Right atrium auricular region (tissue), 2 donors: ENCODE results near the gene GSTT4. TPM values are rescaled to one million over a fixed set of nuclear protein-coding genes. Genes with fewer than 3 reads are reported as not detected.
"Not testable (repeated sequence)": the region's sequence is repeated elsewhere in the genome, so short reads cannot be mapped to it uniquely, and the experiment has no call there.

ENCODE experiments used
- DNase-seq: peaks from one replicate; pipeline ENCODE4 v3.0.0-alpha.2; 2019; ENCODE audit warnings: low spot score
- H3K27ac ChIP-seq, 2 donors: fragments of 200-600 bp; sonication (generic); 1 replicate in 1 of 2; 2 replicates in 1 of 2; pipeline ENCODE4 v1.5.1; 2016 to 2019
- H3K27me3 ChIP-seq, 2 donors: fragments of 200-600 bp; sonication (generic); one replicate each; pipeline versions ENCODE4 v1.5.1 to v1.6.0; 2017 to 2019
- H3K36me3 ChIP-seq: fragments of 200-600 bp; sonication (generic); one replicate; pipeline ENCODE4 v1.5.1; 2016
- H3K4me1 ChIP-seq, 2 donors: fragments of 200-600 bp; sonication (generic); one replicate each; pipeline versions ENCODE4 v1.5.1 to v1.6.0; 2017 to 2019
- H3K4me3 ChIP-seq, 2 donors: fragments of 200-600 bp; sonication (generic); 1 replicate in 1 of 2; 2 replicates in 1 of 2; pipeline ENCODE4 v1.5.1; 2017 to 2019; ENCODE audit warnings: mild to moderate bottlenecking in 1 of 2, moderate library complexity in 1 of 2
- H3K9me3 ChIP-seq, 2 donors: fragments of 200-600 bp; sonication (generic); one replicate each; pipeline ENCODE4 v1.5.1; 2019
- total RNA-seq, 2 donors: library from RNA; depleted of rRNA; stranded (reverse); fragments of >200 nt; gene quantifications; one replicate each; pipeline ENCODE4 v1.1.0, GENCODE V29; 2016
- TF ChIP-seq, protein P1 (sequence below), 2 donors: fragments of 200-600 bp; sonication (generic); IDR thresholded peaks; one replicate each; pipeline ENCODE4 v1.5.1; 2019; ENCODE audit warnings: antibody characterized with exemption in 2 of 2

Gene GSTT4
- total RNA-seq, 2 donors from 2014 or later = not detected

DNA sequence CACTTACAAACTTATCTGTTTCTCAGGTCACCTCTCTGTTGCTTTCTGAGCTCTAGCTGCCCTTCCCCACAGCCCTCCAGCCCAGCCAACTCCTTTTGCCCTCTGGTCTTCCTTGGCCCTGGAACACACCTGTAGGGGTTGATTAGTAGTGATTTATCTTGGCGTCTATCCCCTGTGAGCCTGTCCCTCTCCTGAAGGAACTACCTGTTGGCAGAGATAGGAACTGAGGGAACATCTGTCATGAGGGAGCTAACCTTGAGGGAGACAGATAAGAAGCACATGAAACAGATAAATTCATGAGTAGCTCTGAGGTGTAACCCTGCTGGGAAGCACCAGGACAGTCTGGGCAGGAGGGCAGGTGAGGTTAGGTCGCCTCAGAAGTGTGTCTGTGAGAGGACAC lies 44.7 kb upstream of the GSTT4 start:
- no peaks in the 10 kb centered on the region for H3K27me3 ChIP-seq
- H3K4me1 ChIP-seq = peaks cover 0 to 13% of the 10 kb centered on the region in 2 donors
- no peak overlapping the region for H3K27ac ChIP-seq
- no peak overlapping the region for H3K4me3 ChIP-seq
- DNase-seq = no peak
- TF ChIP-seq, protein P1, sequence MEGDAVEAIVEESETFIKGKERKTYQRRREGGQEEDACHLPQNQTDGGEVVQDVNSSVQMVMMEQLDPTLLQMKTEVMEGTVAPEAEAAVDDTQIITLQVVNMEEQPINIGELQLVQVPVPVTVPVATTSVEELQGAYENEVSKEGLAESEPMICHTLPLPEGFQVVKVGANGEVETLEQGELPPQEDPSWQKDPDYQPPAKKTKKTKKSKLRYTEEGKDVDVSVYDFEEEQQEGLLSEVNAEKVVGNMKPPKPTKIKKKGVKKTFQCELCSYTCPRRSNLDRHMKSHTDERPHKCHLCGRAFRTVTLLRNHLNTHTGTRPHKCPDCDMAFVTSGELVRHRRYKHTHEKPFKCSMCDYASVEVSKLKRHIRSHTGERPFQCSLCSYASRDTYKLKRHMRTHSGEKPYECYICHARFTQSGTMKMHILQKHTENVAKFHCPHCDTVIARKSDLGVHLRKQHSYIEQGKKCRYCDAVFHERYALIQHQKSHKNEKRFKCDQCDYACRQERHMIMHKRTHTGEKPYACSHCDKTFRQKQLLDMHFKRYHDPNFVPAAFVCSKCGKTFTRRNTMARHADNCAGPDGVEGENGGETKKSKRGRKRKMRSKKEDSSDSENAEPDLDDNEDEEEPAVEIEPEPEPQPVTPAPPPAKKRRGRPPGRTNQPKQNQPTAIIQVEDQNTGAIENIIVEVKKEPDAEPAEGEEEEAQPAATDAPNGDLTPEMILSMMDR (IDR thresholded peaks at IDR 0.05) = no peak
- H3K36me3 ChIP-seq = peaks cover 53% of the 10 kb centered on the region
- H3K9me3 ChIP-seq = no peaks in the 10 kb centered on the region

DNA sequence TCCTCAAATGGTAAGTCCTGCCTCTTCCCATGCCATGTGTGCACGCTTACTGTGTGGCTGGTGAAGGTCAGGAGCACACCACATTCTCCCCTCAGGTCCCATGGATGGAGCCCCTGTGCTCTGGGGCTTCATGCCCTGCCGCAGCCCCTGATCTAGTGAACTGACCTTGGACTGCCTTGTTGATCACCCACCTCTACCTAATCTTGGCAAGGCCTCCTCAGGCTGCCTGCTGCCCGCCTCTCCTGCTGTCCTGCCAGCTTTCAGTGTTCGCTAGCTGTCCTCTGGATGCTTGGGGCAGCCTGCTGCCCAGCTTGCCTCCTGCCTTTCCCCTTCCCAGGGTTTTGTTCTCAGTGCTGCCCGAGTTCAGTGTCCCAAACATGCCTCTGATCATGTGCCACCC lies 44.0 kb upstream of the GSTT4 start:
- no peak overlapping the region for H3K27ac ChIP-seq

DNA sequence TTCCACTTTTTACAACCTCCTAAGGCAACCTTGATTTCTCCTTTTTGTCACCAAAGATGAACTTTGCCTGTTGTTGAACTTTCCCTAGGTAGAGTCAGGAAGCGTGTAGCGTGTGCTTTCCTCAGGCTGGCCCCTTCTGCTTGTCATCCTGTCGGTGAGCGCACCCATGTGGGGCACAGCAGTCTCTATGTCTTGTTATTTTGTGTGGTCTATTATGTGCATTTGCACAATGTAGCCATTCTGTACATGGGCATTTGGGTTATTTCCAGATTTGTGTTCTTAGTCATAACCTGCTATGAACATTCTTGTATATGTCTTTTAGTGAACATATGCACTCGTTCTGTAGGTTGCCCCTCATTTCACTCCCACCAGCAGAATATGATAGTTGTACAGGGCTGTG lies 40.8 kb upstream of the GSTT4 start:
- TF ChIP-seq, protein P1 (IDR thresholded peaks at IDR 0.05) = no peak
- Histone ChIP-seq H3K27ac (no peak overlapping the region), H3K9me3 (no peaks in the 10 kb centered on the region), H3K36me3 (peaks cover 52% of the 10 kb centered on the region), H3K4me3 (no peak overlapping the region), H3K4me1 (peaks cover 0 to 3% of the 10 kb centered on the region in 2 donors), H3K27me3 (no peaks in the 10 kb centered on the region)
- no peak for DNase-seq

More for the DNA sequence above, 44.0 kb upstream of the GSTT4 start:
- peaks cover 0 to 13% of the 10 kb centered on the region in 2 donors for H3K4me1 ChIP-seq
- H3K4me3 ChIP-seq = no peak overlapping the region
- DNase-seq = no peak
- H3K36me3 ChIP-seq = peaks cover 45% of the 10 kb centered on the region
- no peaks in the 10 kb centered on the region for H3K27me3 ChIP-seq
- no peaks in the 10 kb centered on the region for H3K9me3 ChIP-seq
- TF ChIP-seq, protein P1 (IDR thresholded peaks at IDR 0.05) = no peak

DNA sequence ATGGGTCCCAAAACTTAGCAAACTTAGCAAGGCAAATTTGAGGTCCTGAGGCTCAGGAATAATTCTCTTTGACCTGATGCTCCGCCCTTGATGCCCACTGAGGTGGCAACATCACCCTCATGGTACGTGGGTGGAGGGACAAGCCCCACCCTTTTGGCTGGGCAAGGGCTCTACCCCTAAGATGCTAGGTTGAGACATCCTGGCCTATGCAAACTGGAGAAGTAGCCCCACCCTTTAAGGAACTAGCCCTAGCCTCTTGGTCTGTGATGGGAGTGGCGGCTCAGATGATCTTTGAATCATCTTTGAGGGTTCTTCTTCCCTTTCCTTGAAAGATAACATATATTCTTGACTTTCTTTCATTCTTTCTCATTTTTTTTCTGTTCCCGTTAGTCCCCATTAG lies 38.7 kb upstream of the GSTT4 start:
- no peak overlapping the region for H3K27ac ChIP-seq
- H3K4me3 ChIP-seq = no peak overlapping the region
- TF ChIP-seq, protein P1 (IDR thresholded peaks at IDR 0.05) = no peak
- peaks cover 53% of the 10 kb centered on the region for H3K36me3 ChIP-seq
- no peaks in the 10 kb centered on the region for H3K4me1 ChIP-seq
- no peaks in the 10 kb centered on the region for H3K9me3 ChIP-seq
- peak; percentile 42 for DNase-seq
- H3K27me3 ChIP-seq = no peaks in the 10 kb centered on the region

DNA sequence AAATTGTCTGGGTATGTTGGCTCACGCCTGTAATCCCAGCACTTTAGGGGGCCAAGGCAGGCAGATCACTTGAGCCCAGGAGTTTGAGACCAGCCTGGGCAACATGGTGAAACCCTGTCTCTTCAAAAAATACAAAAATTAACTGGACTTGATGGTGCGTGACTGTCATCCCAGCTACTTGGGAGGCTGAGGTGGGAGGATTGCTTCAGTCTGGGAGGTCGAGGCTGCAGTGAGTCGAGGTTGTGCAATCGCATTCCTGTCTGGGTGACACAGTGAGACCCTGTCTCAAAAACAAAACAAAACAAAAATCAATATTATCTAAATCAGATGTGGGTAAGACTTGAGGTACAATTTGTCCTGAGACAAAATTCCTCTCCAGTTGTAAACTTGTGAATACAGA lies 38.2 kb upstream of the GSTT4 start:
- H3K4me1 ChIP-seq, H3K4me3 ChIP-seq, H3K9me3 ChIP-seq, H3K27ac ChIP-seq, H3K27me3 ChIP-seq: not testable (repeated sequence)
- H3K36me3 ChIP-seq = peaks cover 53% of the 10 kb centered on the region
- peak; percentile 57 for DNase-seq

DNA sequence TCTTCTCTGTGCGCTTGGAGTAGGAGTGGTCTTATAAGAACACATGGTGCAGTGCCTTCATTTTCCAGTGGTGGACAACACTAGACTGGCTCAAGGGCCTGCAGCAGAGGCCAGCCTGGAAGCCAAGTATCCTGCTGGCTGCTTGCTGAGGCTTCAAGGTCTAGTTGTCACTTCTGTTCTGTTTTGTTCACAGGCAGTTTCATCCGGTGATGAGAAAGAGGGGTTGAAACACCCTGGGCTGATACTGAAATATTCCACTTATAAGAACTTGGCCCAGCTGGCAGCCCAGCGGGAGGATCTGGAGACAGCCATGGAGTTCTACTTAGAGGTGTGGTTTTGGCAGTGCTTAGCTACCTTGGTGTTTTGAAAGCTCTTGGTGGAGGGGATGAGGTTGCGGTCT lies 35.7 kb upstream of the GSTT4 start:
- TF ChIP-seq, protein P1 (IDR thresholded peaks at IDR 0.05) = no peak
- no peak for DNase-seq
- Histone ChIP-seq H3K36me3 (peaks cover 63% of the 10 kb centered on the region), H3K27ac (no peak overlapping the region), H3K9me3 (no peaks in the 10 kb centered on the region), H3K27me3 (no peaks in the 10 kb centered on the region), H3K4me1 (no peaks in the 10 kb centered on the region), H3K4me3 (no peak overlapping the region)
